Neural crest cell (in vitro differentiated cells): Measurements from ENCODE around the gene ASTN2. TPM values are rescaled to one million over a fixed set of nuclear protein-coding genes. Genes with fewer than 3 reads are reported as not detected.

Experiments used
- DNase-seq: peaks from one replicate; pipeline ENCODE4 v3.0.0; 2021; ENCODE audit warnings: low read depth, mixed read lengths, low spot score
- H3K27ac Mint-ChIP-seq: one replicate; pipeline ENCODE4 v1.8.0; 2021; ENCODE audit warnings: mild to moderate bottlenecking, mixed read lengths; ENCODE audit not compliant: unreplicated experiment
- H3K27me3 Mint-ChIP-seq: 2 replicates; pipeline ENCODE4 v1.8.0; 2021; ENCODE audit warnings: low read depth, mild to moderate bottlenecking, mixed read lengths
- H3K36me3 Mint-ChIP-seq: 2 replicates; pipeline ENCODE4 v1.8.0; 2021; ENCODE audit warnings: low read depth, mild to moderate bottlenecking, mixed read lengths
- H3K4me1 Mint-ChIP-seq: 2 replicates; pipeline ENCODE4 v1.8.0; 2021; ENCODE audit warnings: mixed read lengths
- H3K4me3 Mint-ChIP-seq: one replicate; pipeline ENCODE4 v1.8.0; 2021; ENCODE audit warnings: mild to moderate bottlenecking, mixed read lengths
- H3K9me3 Mint-ChIP-seq: 2 replicates; pipeline ENCODE4 v1.8.0; 2021; ENCODE audit warnings: mixed read lengths
- CTCF ChIP-seq: fragments of 200-600 bp; sonication (generic); conservative IDR thresholded peaks from 2 replicates; pipeline ENCODE4 v1.5.0; 2021; ENCODE audit warnings: antibody characterized with exemption, mild to moderate bottlenecking
- total RNA-seq: library from RNA; stranded (reverse); gene quantifications from 2 replicates; pipeline ENCODE4 v1.2.1, GENCODE V29; 2021

Gene ASTN2
- total RNA-seq, 1 donor from 2014 or later, result 7.3 TPM

- no peaks in the 10 kb centered on the region for H3K36me3 Mint-ChIP-seq
- H3K27me3 Mint-ChIP-seq, result peaks cover 20% of the 10 kb centered on the region
- H3K4me3 Mint-ChIP-seq, result no peak overlapping the region
- DNase-seq, result no peak
- H3K27ac Mint-ChIP-seq, result no peak overlapping the region
- no peaks in the 10 kb centered on the region for H3K4me1 Mint-ChIP-seq
- H3K9me3 Mint-ChIP-seq, result no peaks in the 10 kb centered on the region
- TF ChIP-seq CTCF, result no peak
These were observed 678.3 kb downstream of the ASTN2 start for GRCh38 chr9:116736399-116737151.

- H3K27ac Mint-ChIP-seq, result no peak overlapping the region
- no peaks in the 10 kb centered on the region for H3K4me1 Mint-ChIP-seq
- DNase-seq, result no peak
- peaks cover 15% of the 10 kb centered on the region for H3K27me3 Mint-ChIP-seq
- H3K9me3 Mint-ChIP-seq, result no peaks in the 10 kb centered on the region
- no peak overlapping the region for H3K4me3 Mint-ChIP-seq
- no peaks in the 10 kb centered on the region for H3K36me3 Mint-ChIP-seq
- no peak for TF ChIP-seq CTCF
These were observed 681.7 kb downstream of the ASTN2 start for GRCh38 chr9:116733010-116733641.

GRCh38 chr9:116726602-116727001 lies 688.3 kb downstream of the ASTN2 start:
- no peak for DNase-seq
- peaks cover 16% of the 10 kb centered on the region for H3K4me1 Mint-ChIP-seq
- H3K27ac Mint-ChIP-seq, result no peak overlapping the region
- H3K4me3 Mint-ChIP-seq, result no peak overlapping the region
- no peaks in the 10 kb centered on the region for H3K9me3 Mint-ChIP-seq
- H3K27me3 Mint-ChIP-seq, result no peaks in the 10 kb centered on the region
- TF ChIP-seq CTCF, result no peak
- H3K36me3 Mint-ChIP-seq, result no peaks in the 10 kb centered on the region

- peaks cover 31% of the 10 kb centered on the region for H3K4me1 Mint-ChIP-seq
- no peak overlapping the region for H3K4me3 Mint-ChIP-seq
- no peaks in the 10 kb centered on the region for H3K9me3 Mint-ChIP-seq
- no peak for DNase-seq
- no peaks in the 10 kb centered on the region for H3K36me3 Mint-ChIP-seq
- no peak for TF ChIP-seq CTCF
- no peaks in the 10 kb centered on the region for H3K27me3 Mint-ChIP-seq
- H3K27ac Mint-ChIP-seq, result no peak overlapping the region
These were observed 690.7 kb downstream of the ASTN2 start for GRCh38 chr9:116724123-116724522.

GRCh38 chr9:116721944-116722343 lies 692.9 kb downstream of the ASTN2 start:
- H3K4me3 Mint-ChIP-seq, result no peak overlapping the region
- no peaks in the 10 kb centered on the region for H3K9me3 Mint-ChIP-seq
- no peaks in the 10 kb centered on the region for H3K27me3 Mint-ChIP-seq
- no peak for DNase-seq
- no peak overlapping the region for H3K27ac Mint-ChIP-seq
- H3K4me1 Mint-ChIP-seq, result peaks cover 24% of the 10 kb centered on the region
- H3K36me3 Mint-ChIP-seq, result peaks cover 2% of the 10 kb centered on the region
- TF ChIP-seq CTCF, result no peak
